HEK293 (cell line): ENCODE results near the gene GPX4.

Source experiments
- GLIS1 ChIP-seq: fragments of 450-650 bp; formaldehyde crosslinking; IDR thresholded peaks from 2 replicates; pipeline ENCODE4 v1.5.1; 2016; ENCODE audit warnings: missing biosample characterization, missing genetic modification characterization
- HOXD13 ChIP-seq: sonication (generic); formaldehyde crosslinking; IDR thresholded peaks from 2 replicates; pipeline ENCODE4 v1.8.0; 2022; ENCODE audit warnings: missing genetic modification reagents, borderline replicate concordance
- KLF8 ChIP-seq: fragments of 450-650 bp; formaldehyde crosslinking; IDR thresholded peaks from 2 replicates; pipeline ENCODE4 v1.5.1; 2016; ENCODE audit warnings: missing biosample characterization, missing genetic modification characterization
- OSR2 ChIP-seq: fragments of 450-650 bp; formaldehyde crosslinking; IDR thresholded peaks from 2 replicates; pipeline ENCODE4 v1.5.1; 2016; ENCODE audit warnings: missing biosample characterization, missing genetic modification characterization
- RBAK ChIP-seq: fragments of 450-650 bp; formaldehyde crosslinking; IDR thresholded peaks from 2 replicates; pipeline ENCODE4 v1.5.1; 2016; ENCODE audit warnings: missing biosample characterization, missing genetic modification characterization
- SP2 ChIP-seq: fragments of 450-650 bp; formaldehyde crosslinking; IDR thresholded peaks from 2 replicates; pipeline ENCODE4 v1.5.1; 2016; ENCODE audit warnings: missing biosample characterization, missing genetic modification characterization
- ZBTB21 ChIP-seq: fragments of 450-650 bp; formaldehyde crosslinking; IDR thresholded peaks from 2 replicates; pipeline ENCODE4 v1.5.1; 2017; ENCODE audit warnings: missing biosample characterization, missing genetic modification characterization
- ZNF133 ChIP-seq: fragments of 450-650 bp; formaldehyde crosslinking; IDR thresholded peaks from 2 replicates; pipeline ENCODE4 v1.5.1; 2016; ENCODE audit warnings: missing biosample characterization, missing genetic modification characterization
- ZNF140 ChIP-seq: fragments of 450-650 bp; formaldehyde crosslinking; IDR thresholded peaks from 2 replicates; pipeline ENCODE4 v1.5.1; 2016; ENCODE audit warnings: missing biosample characterization, missing genetic modification characterization
- ZNF174 ChIP-seq: fragments of 450-650 bp; formaldehyde crosslinking; IDR thresholded peaks from 2 replicates; pipeline ENCODE4 v1.5.0; 2017; ENCODE audit warnings: missing biosample characterization, mild to moderate bottlenecking, missing genetic modification characterization
- ZNF239 ChIP-seq: fragments of 450-650 bp; formaldehyde crosslinking; IDR thresholded peaks from 2 replicates; pipeline ENCODE4 v1.5.1; 2016; ENCODE audit warnings: missing biosample characterization, missing genetic modification characterization
- ZNF302 ChIP-seq: fragments of 450-650 bp; formaldehyde crosslinking; IDR thresholded peaks from 2 replicates; pipeline ENCODE4 v1.5.1; 2016; ENCODE audit warnings: missing biosample characterization, missing genetic modification characterization, low read depth
- ZNF433 ChIP-seq: fragments of 450-650 bp; formaldehyde crosslinking; IDR thresholded peaks from 2 replicates; pipeline ENCODE4 v1.5.1; 2016; ENCODE audit warnings: missing biosample characterization, missing genetic modification characterization, low read depth
- ZNF501 ChIP-seq: fragments of 450-650 bp; formaldehyde crosslinking; IDR thresholded peaks from 2 replicates; pipeline ENCODE4 v1.5.1; 2016; ENCODE audit warnings: missing biosample characterization, missing genetic modification characterization
- ZNF513 ChIP-seq: fragments of 450-650 bp; IDR thresholded peaks from 2 replicates; pipeline ENCODE4 v1.5.1; 2018; ENCODE audit warnings: missing biosample characterization, missing genetic modification characterization
- ZNF530 ChIP-seq: fragments of 450-650 bp; formaldehyde crosslinking; IDR thresholded peaks from 2 replicates; pipeline ENCODE4 v1.5.1; 2016; ENCODE audit warnings: low read depth, missing biosample characterization, missing genetic modification characterization
- ZNF639 ChIP-seq: fragments of 450-650 bp; formaldehyde crosslinking; IDR thresholded peaks from 2 replicates; pipeline ENCODE4 v1.5.1; 2016; ENCODE audit warnings: missing biosample characterization, missing genetic modification characterization
- ZNF658 ChIP-seq: fragments of 450-650 bp; formaldehyde crosslinking; IDR thresholded peaks from 2 replicates; pipeline ENCODE4; 2016; ENCODE audit warnings: missing biosample characterization, missing genetic modification characterization
- ZNF692 ChIP-seq: fragments of 450-650 bp; formaldehyde crosslinking; IDR thresholded peaks from 2 replicates; pipeline ENCODE4 v1.5.1; 2016; ENCODE audit warnings: missing biosample characterization, missing genetic modification characterization
- ZNF701 ChIP-seq: fragments of 450-650 bp; formaldehyde crosslinking; IDR thresholded peaks from 2 replicates; pipeline ENCODE4 v1.5.1; 2016; ENCODE audit warnings: missing biosample characterization, missing genetic modification characterization
- ZNF830 ChIP-seq: fragments of 450-650 bp; IDR thresholded peaks from 2 replicates; pipeline ENCODE4 v1.5.0; 2018; ENCODE audit warnings: missing biosample characterization, missing genetic modification characterization, low read depth, mild to moderate bottlenecking, moderate library complexity
- TF ChIP-seq, protein P1 (sequence below): fragments of 450-650 bp; formaldehyde crosslinking; IDR thresholded peaks from 2 replicates; pipeline ENCODE4 v1.5.1; 2016; ENCODE audit warnings: missing biosample characterization, missing genetic modification characterization
- TF ChIP-seq, protein P2 (sequence below): fragments of 450-650 bp; formaldehyde crosslinking; IDR thresholded peaks from 2 replicates; pipeline ENCODE4 v1.5.1; 2017; ENCODE audit warnings: missing biosample characterization, missing genetic modification characterization
- TF ChIP-seq, protein P3 (sequence below): fragments of 450-650 bp; formaldehyde crosslinking; IDR thresholded peaks from 2 replicates; pipeline ENCODE4 v1.5.1; 2016; ENCODE audit warnings: missing biosample characterization, missing genetic modification characterization
- TF ChIP-seq, protein P4 (sequence below): fragments of 450-650 bp; formaldehyde crosslinking; IDR thresholded peaks from 2 replicates; pipeline ENCODE4 v1.5.1; 2016; ENCODE audit warnings: missing biosample characterization, missing genetic modification characterization
- TF ChIP-seq, protein P5 (sequence below): fragments of 450-650 bp; formaldehyde crosslinking; IDR thresholded peaks from 2 replicates; pipeline ENCODE4 v1.5.1; 2017; ENCODE audit warnings: missing biosample characterization, missing genetic modification characterization

Gene GPX4

DNA sequence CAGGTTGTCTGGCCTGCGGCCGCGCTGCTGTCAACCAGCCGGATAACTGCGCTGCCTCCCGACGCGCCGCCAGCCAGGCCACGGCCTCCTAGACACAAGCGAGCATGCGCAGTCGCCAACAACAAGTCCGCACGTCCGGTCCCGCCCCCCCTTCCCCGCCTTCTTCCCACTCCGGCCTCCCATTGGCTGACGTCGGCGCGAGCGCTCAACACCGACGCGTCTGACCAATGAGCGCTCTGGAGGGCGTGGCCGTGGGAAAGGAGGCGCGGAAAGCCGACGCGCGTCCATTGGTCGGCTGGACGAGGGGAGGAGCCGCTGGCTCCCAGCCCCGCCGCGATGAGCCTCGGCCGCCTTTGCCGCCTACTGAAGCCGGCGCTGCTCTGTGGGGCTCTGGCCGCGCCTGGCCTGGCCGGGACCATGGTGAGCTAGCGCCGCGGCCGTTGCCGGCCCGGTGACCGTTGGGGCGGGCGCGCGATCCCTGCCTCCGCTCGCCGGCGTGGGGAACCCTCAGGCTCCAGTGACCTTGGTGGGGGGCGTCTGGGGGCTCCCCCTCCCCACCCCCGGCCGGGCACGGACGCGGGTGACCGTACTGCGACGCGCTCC lies at the start of gene GPX4 (continued):
- no peak; the same call in 1 of the 2 replicates for TF ChIP-seq ZNF692
- TF ChIP-seq OSR2 (tag by site-specific recombination), result no peak; the same call in 1 of the 2 replicates
- no peak for TF ChIP-seq ZNF433 (tag by site-specific recombination)
- no peak for TF ChIP-seq ZNF140
- TF ChIP-seq HOXD13 (CRISPR knock-in tag), result no peak
- TF ChIP-seq SP2 (tag by site-specific recombination), result peak; percentile 100
- TF ChIP-seq ZNF239 (tag by site-specific recombination), result no peak
- no peak for TF ChIP-seq ZNF133 (tag by site-specific recombination)
- TF ChIP-seq, protein P1, sequence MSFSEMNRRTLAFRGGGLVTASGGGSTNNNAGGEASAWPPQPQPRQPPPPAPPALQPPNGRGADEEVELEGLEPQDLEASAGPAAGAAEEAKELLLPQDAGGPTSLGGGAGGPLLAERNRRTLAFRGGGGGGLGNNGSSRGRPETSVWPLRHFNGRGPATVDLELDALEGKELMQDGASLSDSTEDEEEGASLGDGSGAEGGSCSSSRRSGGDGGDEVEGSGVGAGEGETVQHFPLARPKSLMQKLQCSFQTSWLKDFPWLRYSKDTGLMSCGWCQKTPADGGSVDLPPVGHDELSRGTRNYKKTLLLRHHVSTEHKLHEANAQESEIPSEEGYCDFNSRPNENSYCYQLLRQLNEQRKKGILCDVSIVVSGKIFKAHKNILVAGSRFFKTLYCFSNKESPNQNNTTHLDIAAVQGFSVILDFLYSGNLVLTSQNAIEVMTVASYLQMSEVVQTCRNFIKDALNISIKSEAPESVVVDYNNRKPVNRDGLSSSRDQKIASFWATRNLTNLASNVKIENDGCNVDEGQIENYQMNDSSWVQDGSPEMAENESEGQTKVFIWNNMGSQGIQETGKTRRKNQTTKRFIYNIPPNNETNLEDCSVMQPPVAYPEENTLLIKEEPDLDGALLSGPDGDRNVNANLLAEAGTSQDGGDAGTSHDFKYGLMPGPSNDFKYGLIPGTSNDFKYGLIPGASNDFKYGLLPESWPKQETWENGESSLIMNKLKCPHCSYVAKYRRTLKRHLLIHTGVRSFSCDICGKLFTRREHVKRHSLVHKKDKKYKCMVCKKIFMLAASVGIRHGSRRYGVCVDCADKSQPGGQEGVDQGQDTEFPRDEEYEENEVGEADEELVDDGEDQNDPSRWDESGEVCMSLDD (tag by site-specific recombination), result no peak
- TF ChIP-seq GLIS1 (tag by site-specific recombination), result peak; percentile 64
- no peak for TF ChIP-seq ZNF658 (tag by site-specific recombination)
- TF ChIP-seq ZNF501, result no peak
- no peak for TF ChIP-seq ZNF302 (tag by site-specific recombination)
- no peak for TF ChIP-seq ZNF530 (tag by site-specific recombination)
- TF ChIP-seq, protein P2, sequence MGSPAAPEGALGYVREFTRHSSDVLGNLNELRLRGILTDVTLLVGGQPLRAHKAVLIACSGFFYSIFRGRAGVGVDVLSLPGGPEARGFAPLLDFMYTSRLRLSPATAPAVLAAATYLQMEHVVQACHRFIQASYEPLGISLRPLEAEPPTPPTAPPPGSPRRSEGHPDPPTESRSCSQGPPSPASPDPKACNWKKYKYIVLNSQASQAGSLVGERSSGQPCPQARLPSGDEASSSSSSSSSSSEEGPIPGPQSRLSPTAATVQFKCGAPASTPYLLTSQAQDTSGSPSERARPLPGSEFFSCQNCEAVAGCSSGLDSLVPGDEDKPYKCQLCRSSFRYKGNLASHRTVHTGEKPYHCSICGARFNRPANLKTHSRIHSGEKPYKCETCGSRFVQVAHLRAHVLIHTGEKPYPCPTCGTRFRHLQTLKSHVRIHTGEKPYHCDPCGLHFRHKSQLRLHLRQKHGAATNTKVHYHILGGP (tag by site-specific recombination), result no peak
- no peak for TF ChIP-seq ZNF639
- TF ChIP-seq ZNF513 (tag by site-specific recombination), result no peak
- TF ChIP-seq, protein P3, sequence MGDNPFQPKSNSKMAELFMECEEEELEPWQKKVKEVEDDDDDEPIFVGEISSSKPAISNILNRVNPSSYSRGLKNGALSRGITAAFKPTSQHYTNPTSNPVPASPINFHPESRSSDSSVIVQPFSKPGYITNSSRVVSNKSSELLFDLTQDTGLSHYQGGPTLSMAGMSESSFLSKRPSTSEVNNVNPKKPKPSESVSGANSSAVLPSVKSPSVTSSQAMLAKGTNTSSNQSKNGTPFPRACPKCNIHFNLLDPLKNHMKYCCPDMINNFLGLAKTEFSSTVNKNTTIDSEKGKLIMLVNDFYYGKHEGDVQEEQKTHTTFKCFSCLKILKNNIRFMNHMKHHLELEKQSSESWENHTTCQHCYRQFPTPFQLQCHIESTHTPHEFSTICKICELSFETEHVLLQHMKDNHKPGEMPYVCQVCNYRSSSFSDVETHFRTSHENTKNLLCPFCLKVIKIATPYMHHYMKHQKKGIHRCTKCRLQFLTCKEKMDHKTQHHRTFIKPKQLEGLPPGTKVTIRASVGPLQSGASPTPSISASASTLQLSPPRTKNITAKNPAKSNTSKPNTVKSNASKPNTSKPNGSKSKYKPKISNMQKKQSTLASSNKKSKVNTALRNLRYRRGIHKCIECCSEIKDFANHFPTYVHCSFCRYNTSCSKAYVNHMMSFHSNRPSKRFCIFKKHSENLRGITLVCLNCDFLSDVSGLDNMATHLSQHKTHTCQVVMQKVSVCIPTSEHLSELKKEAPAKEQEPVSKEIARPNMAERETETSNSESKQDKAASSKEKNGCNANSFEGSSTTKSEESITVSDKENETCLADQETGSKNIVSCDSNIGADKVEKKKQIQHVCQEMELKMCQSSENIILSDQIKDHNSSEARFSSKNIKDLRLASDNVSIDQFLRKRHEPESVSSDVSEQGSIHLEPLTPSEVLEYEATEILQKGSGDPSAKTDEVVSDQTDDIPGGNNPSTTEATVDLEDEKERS (tag by site-specific recombination), result no peak
- TF ChIP-seq ZBTB21, result no peak
- no peak for TF ChIP-seq ZNF830 (tag by site-specific recombination)
- TF ChIP-seq ZNF174 (tag by site-specific recombination), result no peak
- no peak for TF ChIP-seq ZNF701
- peak; percentile 67; the same call in 1 of the 2 replicates for TF ChIP-seq KLF8
- TF ChIP-seq, protein P4, sequence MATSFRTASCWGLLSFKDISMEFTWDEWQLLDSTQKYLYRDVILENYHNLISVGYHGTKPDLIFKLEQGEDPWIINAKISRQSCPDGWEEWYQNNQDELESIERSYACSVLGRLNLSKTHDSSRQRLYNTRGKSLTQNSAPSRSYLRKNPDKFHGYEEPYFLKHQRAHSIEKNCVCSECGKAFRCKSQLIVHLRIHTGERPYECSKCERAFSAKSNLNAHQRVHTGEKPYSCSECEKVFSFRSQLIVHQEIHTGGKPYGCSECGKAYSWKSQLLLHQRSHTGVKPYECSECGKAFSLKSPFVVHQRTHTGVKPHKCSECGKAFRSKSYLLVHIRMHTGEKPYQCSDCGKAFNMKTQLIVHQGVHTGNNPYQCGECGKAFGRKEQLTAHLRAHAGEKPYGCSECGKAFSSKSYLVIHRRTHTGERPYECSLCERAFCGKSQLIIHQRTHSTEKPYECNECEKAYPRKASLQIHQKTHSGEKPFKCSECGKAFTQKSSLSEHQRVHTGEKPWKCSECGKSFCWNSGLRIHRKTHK (tag by site-specific recombination), result no peak
- TF ChIP-seq, protein P5, sequence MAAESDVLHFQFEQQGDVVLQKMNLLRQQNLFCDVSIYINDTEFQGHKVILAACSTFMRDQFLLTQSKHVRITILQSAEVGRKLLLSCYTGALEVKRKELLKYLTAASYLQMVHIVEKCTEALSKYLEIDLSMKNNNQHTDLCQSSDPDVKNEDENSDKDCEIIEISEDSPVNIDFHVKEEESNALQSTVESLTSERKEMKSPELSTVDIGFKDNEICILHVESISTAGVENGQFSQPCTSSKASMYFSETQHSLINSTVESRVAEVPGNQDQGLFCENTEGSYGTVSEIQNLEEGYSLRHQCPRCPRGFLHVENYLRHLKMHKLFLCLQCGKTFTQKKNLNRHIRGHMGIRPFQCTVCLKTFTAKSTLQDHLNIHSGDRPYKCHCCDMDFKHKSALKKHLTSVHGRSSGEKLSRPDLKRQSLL (tag by site-specific recombination), result no peak
- no peak for TF ChIP-seq RBAK
